SK-N-SH treated with all-trans-retinoic acid at 6 μM for 48 hours (cell line): Measurements from ENCODE around the gene TMEM63A.
"Not testable (repeated sequence)": the region's sequence is repeated elsewhere in the genome, so short reads cannot be mapped to it uniquely, and the experiment has no call there.

Experiments used
- ATAC-seq: fragments of 200-7000 bp; cut with Tn5 transposase; 3 replicates; pipeline ENCODE4 v1.9.1; 2020; ENCODE audit warnings: mild to moderate bottlenecking, moderate library complexity
- ARNTL ChIP-seq: fragments of 450-650 bp; formaldehyde crosslinking; IDR thresholded peaks from 2 replicates; pipeline ENCODE4 v1.5.0; 2020; ENCODE audit warnings: low read depth, mild to moderate bottlenecking, moderate library complexity, borderline replicate concordance
- BACH2 ChIP-seq: fragments of 250-450 bp; sonication (Bioruptor Pico); IDR thresholded peaks from 2 replicates; pipeline ENCODE4 v1.9.0; 2021; ENCODE audit warnings: mild to moderate bottlenecking, borderline replicate concordance
- CREB5 ChIP-seq: fragments of 250-450 bp; sonication (Bioruptor Pico); IDR thresholded peaks from 2 replicates; pipeline ENCODE4 v1.5.1; 2020; ENCODE audit warnings: low read depth, mild to moderate bottlenecking, moderate library complexity
- ESRRG ChIP-seq: fragments of 250-450 bp; sonication (Bioruptor Pico); IDR thresholded peaks from 2 replicates; pipeline ENCODE4 v1.6.1; 2021; ENCODE audit warnings: mild to moderate bottlenecking
- GLIS3 ChIP-seq: fragments of 250-450 bp; sonication (Bioruptor Pico); IDR thresholded peaks from 2 replicates; pipeline ENCODE4 v1.5.0; 2020; ENCODE audit warnings: mild to moderate bottlenecking, moderate library complexity
- ISL1 ChIP-seq: fragments of 250-450 bp; sonication (Bioruptor Pico); IDR thresholded peaks from 2 replicates; pipeline ENCODE4 v2.1.2; 2022; ENCODE audit warnings: mild to moderate bottlenecking, moderate library complexity
- OSR1 ChIP-seq: fragments of 250-450 bp; sonication (Bioruptor Pico); IDR thresholded peaks from 2 replicates; pipeline ENCODE4 v1.8.0; 2022; ENCODE audit warnings: moderate library complexity, mild to moderate bottlenecking, inconsistent platforms
- PATZ1 ChIP-seq: fragments of 250-450 bp; sonication (Bioruptor Pico); IDR thresholded peaks from 2 replicates; pipeline ENCODE4 v1.8.0; 2020; ENCODE audit warnings: mild to moderate bottlenecking, moderate library complexity, borderline replicate concordance
- POU6F1 ChIP-seq: fragments of 250-450 bp; sonication (Bioruptor Pico); IDR thresholded peaks from 2 replicates; pipeline ENCODE4 v1.8.0; 2021; ENCODE audit warnings: low read depth, mild to moderate bottlenecking, moderate library complexity, borderline replicate concordance
- RARB ChIP-seq: fragments of 250-450 bp; sonication (Bioruptor Pico); IDR thresholded peaks from 2 replicates; pipeline ENCODE4 v1.8.0; 2021; ENCODE audit warnings: mild to moderate bottlenecking, moderate library complexity
- SNAI2 ChIP-seq: fragments of 250-450 bp; sonication (Bioruptor Pico); IDR thresholded peaks from 2 replicates; pipeline ENCODE4 v1.5.0; 2020; ENCODE audit warnings: mild to moderate bottlenecking, moderate library complexity
- TCF4 ChIP-seq: fragments of 250-450 bp; sonication (Bioruptor Pico); IDR thresholded peaks from 2 replicates; pipeline ENCODE4 v1.8.0; 2021; ENCODE audit warnings: mild to moderate bottlenecking, moderate library complexity, borderline replicate concordance
- TOX ChIP-seq: fragments of 250-450 bp; sonication (Bioruptor Pico); IDR thresholded peaks from 2 replicates; pipeline ENCODE4 v1.8.0; 2021; ENCODE audit warnings: mild to moderate bottlenecking, moderate library complexity, borderline replicate concordance
- TSHZ2 ChIP-seq: fragments of 250-450 bp; sonication (Bioruptor Pico); IDR thresholded peaks from 2 replicates; pipeline ENCODE4 v1.5.0; 2020; ENCODE audit warnings: mild to moderate bottlenecking, moderate library complexity
- ZC3H10 ChIP-seq: fragments of 250-450 bp; sonication (Bioruptor Pico); IDR thresholded peaks from 2 replicates; pipeline ENCODE4 v1.5.1; 2021; ENCODE audit warnings: mild to moderate bottlenecking, moderate library complexity
- ZFP3 ChIP-seq: fragments of 250-450 bp; sonication (Bioruptor Pico); IDR thresholded peaks from 2 replicates; pipeline ENCODE4 v1.5.0; 2020; ENCODE audit warnings: mild to moderate bottlenecking, moderate library complexity
- ZFP30 ChIP-seq: fragments of 450-650 bp; formaldehyde crosslinking; IDR thresholded peaks from 2 replicates; pipeline ENCODE4 v1.5.0; 2022; ENCODE audit warnings: mild to moderate bottlenecking, moderate library complexity
- ZNF565 ChIP-seq: fragments of 450-650 bp; formaldehyde crosslinking; conservative IDR thresholded peaks from 2 replicates; pipeline ENCODE4 v1.5.0; 2020; ENCODE audit warnings: low read depth, mild to moderate bottlenecking, moderate library complexity
- ZNF70 ChIP-seq: fragments of 450-650 bp; formaldehyde crosslinking; IDR thresholded peaks from 2 replicates; pipeline ENCODE4 v1.5.0; 2020; ENCODE audit warnings: mild to moderate bottlenecking, moderate library complexity
- ZNF8 ChIP-seq: fragments of 450-650 bp; formaldehyde crosslinking; IDR thresholded peaks from 2 replicates; pipeline ENCODE4 v1.5.0; 2020; ENCODE audit warnings: mild to moderate bottlenecking, moderate library complexity

The TMEM63A gene

GRCh38 chr1:225808136-225808535 lies 74.0 kb downstream of the TMEM63A start:
- no peak for ATAC-seq
- TF ChIP-seq SNAI2 (no peak), ZFP3 (no peak), ZNF8 (CRISPR knock-in tag) (no peak), TOX (no peak), GLIS3 (CRISPR knock-in tag) (no peak), CREB5 (CRISPR knock-in tag) (no peak), ZNF70 (CRISPR knock-in tag) (no peak), ZC3H10 (CRISPR knock-in tag) (no peak)

- ATAC-seq, result not testable (repeated sequence)
Measured at GRCh38 chr1:225806736-225807135, 75.4 kb downstream of the TMEM63A start.

GRCh38 chr1:225806249-225806648 lies 75.9 kb downstream of the TMEM63A start:
- no peak for ATAC-seq
- TF ChIP-seq TCF4, result no peak
- TF ChIP-seq PATZ1 (CRISPR knock-in tag), result no peak
- TF ChIP-seq OSR1 (CRISPR knock-in tag), result no peak
- no peak for TF ChIP-seq TSHZ2 (CRISPR knock-in tag)
- no peak for TF ChIP-seq ESRRG (CRISPR knock-in tag)
- no peak for TF ChIP-seq SNAI2
- TF ChIP-seq TOX, result no peak
- TF ChIP-seq ZNF8 (CRISPR knock-in tag), result no peak
- TF ChIP-seq GLIS3 (CRISPR knock-in tag), result no peak
- TF ChIP-seq ISL1 (CRISPR knock-in tag), result no peak
- no peak for TF ChIP-seq ARNTL (CRISPR knock-in tag)
- no peak for TF ChIP-seq ZC3H10 (CRISPR knock-in tag)
- TF ChIP-seq ZNF565 (CRISPR knock-in tag), result no peak
- TF ChIP-seq BACH2 (CRISPR knock-in tag), result no peak
- no peak for TF ChIP-seq RARB (CRISPR knock-in tag)
- TF ChIP-seq POU6F1, result no peak
- no peak for TF ChIP-seq ZFP30

- ATAC-seq, result not testable (repeated sequence)
Measured at GRCh38 chr1:225801146-225801545, 81.0 kb downstream of the TMEM63A start.

GRCh38 chr1:225796097-225796496 lies 86.1 kb downstream of the TMEM63A start:
- ATAC-seq, result not testable (repeated sequence)
